Neural cell (in vitro differentiated cells): ENCODE results near the gene TMTC3.

Experiments
- CTCF ChIP-seq: fragments of 450-650 bp; IDR thresholded peaks from 2 replicates; pipeline ENCODE4 v1.5.1; 2014; ENCODE audit warnings: antibody characterized with exemption, mild to moderate bottlenecking, moderate library complexity; ENCODE audit not compliant: poor library complexity, severe bottlenecking
- EP300 ChIP-seq: fragments of 450-650 bp; conservative IDR thresholded peaks from 2 replicates; pipeline ENCODE4 v1.6.1; 2014; ENCODE audit warnings: antibody characterized with exemption, mild to moderate bottlenecking, moderate library complexity; ENCODE audit not compliant: poor library complexity, severe bottlenecking
- EZH2 ChIP-seq: fragments of 200-600, 300-800 bp; shearing (Covaris generic), sonication (generic); IDR thresholded peaks from 2 replicates; pipeline ENCODE4 v1.6.1; 2014; ENCODE audit warnings: antibody characterized with exemption, low read length, borderline replicate concordance, mild to moderate bottlenecking; ENCODE audit not compliant: insufficient read depth, poor library complexity, severe bottlenecking
- POLR2AphosphoS5 ChIP-seq: IDR thresholded peaks from 2 replicates; pipeline ENCODE4 v1.6.1; 2012
- RAD21 ChIP-seq: fragments of 450-650 bp; conservative IDR thresholded peaks from 2 replicates; pipeline ENCODE4 v1.6.1; 2014; ENCODE audit warnings: antibody characterized with exemption, mild to moderate bottlenecking, moderate library complexity
- SMC3 ChIP-seq: fragments of 450-650 bp; conservative IDR thresholded peaks from 2 replicates; pipeline ENCODE4 v1.6.1; 2014; ENCODE audit warnings: antibody characterized with exemption, mild to moderate bottlenecking, moderate library complexity; ENCODE audit not compliant: poor library complexity
- TAF1 ChIP-seq: IDR thresholded peaks from 2 replicates; pipeline ENCODE4 v1.6.1; 2012; ENCODE audit warnings: low read depth
- TF ChIP-seq, protein P1 (sequence below): IDR thresholded peaks from 2 replicates; pipeline ENCODE4 v1.6.1; 2012; ENCODE audit warnings: borderline replicate concordance

GRCh38 chr12:88182416-88182815 lies 40.3 kb downstream of the TMTC3 start:
- no peak for TF ChIP-seq EZH2
- no peak for TF ChIP-seq CTCF
- TF ChIP-seq POLR2AphosphoS5 = no peak
- TF ChIP-seq, protein P1, sequence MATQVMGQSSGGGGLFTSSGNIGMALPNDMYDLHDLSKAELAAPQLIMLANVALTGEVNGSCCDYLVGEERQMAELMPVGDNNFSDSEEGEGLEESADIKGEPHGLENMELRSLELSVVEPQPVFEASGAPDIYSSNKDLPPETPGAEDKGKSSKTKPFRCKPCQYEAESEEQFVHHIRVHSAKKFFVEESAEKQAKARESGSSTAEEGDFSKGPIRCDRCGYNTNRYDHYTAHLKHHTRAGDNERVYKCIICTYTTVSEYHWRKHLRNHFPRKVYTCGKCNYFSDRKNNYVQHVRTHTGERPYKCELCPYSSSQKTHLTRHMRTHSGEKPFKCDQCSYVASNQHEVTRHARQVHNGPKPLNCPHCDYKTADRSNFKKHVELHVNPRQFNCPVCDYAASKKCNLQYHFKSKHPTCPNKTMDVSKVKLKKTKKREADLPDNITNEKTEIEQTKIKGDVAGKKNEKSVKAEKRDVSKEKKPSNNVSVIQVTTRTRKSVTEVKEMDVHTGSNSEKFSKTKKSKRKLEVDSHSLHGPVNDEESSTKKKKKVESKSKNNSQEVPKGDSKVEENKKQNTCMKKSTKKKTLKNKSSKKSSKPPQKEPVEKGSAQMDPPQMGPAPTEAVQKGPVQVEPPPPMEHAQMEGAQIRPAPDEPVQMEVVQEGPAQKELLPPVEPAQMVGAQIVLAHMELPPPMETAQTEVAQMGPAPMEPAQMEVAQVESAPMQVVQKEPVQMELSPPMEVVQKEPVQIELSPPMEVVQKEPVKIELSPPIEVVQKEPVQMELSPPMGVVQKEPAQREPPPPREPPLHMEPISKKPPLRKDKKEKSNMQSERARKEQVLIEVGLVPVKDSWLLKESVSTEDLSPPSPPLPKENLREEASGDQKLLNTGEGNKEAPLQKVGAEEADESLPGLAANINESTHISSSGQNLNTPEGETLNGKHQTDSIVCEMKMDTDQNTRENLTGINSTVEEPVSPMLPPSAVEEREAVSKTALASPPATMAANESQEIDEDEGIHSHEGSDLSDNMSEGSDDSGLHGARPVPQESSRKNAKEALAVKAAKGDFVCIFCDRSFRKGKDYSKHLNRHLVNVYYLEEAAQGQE = no peak
- no peak for TF ChIP-seq EP300
- no peak for TF ChIP-seq TAF1
- no peak for TF ChIP-seq RAD21
- TF ChIP-seq SMC3 = no peak
